NCI-H748 (cell line): ENCODE results near the gene KCNN1.
"Not testable (repeated sequence)": the region's sequence is repeated elsewhere in the genome, so short reads cannot be mapped to it uniquely, and the experiment has no call there.

Experiments used
- DNase-seq: peaks from one replicate; lab custom pipeline; 2025; ENCODE audit not compliant: unreplicated experiment; lab: John Stamatoyannopoulos, UW

Gene KCNN1

GRCh38 chr19:18000915-18001776 is 34.2 kb downstream of the KCNN1 start:
- DNase-seq, result peak; percentile 83

- DNase-seq, result no peak
Measured at GRCh38 chr19:18001777-18002345, 35.0 kb downstream of the KCNN1 start.

- no peak for DNase-seq
Measured at GRCh38 chr19:18002347-18002850, 35.5 kb downstream of the KCNN1 start.

GRCh38 chr19:18005750-18006149 is 38.8 kb downstream of the KCNN1 start:
- DNase-seq, result not testable (repeated sequence)

- DNase-seq, result peak; percentile 67
Measured at GRCh38 chr19:18007044-18007916, 40.4 kb downstream of the KCNN1 start.

- peak; percentile 87 for DNase-seq
Measured at GRCh38 chr19:18007917-18008673, 41.2 kb downstream of the KCNN1 start, which contains the start of gene ARRDC2. ARRDC2 (plus strand) TSS chr19:18008170; CDS start chr19:18008311, 141 bp downstream.

GRCh38 chr19:18008814-18009213 is 41.9 kb downstream of the KCNN1 start:
- no peak for DNase-seq

- no peak for DNase-seq
Measured at GRCh38 chr19:18009412-18010066, 42.6 kb downstream of the KCNN1 start.

GRCh38 chr19:18010149-18010548 is 43.2 kb downstream of the KCNN1 start:
- DNase-seq, result no peak

GRCh38 chr19:18013210-18014111 is 46.6 kb downstream of the KCNN1 start:
- DNase-seq, result no peak

- DNase-seq, result no peak
Measured at GRCh38 chr19:18014197-18014596, 47.3 kb downstream of the KCNN1 start.

GRCh38 chr19:18016209-18016910 is 49.5 kb downstream of the KCNN1 start:
- DNase-seq, result no peak

- DNase-seq, result no peak
Measured at GRCh38 chr19:18017275-18018083, 50.6 kb downstream of the KCNN1 start.

GRCh38 chr19:18020212-18021085 is 53.5 kb downstream of the KCNN1 start:
- no peak for DNase-seq

- DNase-seq, result no peak
Measured at GRCh38 chr19:18021121-18021755, 54.3 kb downstream of the KCNN1 start.

GRCh38 chr19:18023622-18024251 is 56.8 kb downstream of the KCNN1 start:
- peak; percentile 8 for DNase-seq
